MM.1S (cell line): Measurements from ENCODE around the gene HELZ.

Experiments used
- CTCF ChIP-seq: fragments of 300-600 bp; sonication (generic); IDR thresholded peaks from 2 replicates; pipeline ENCODE4 v1.5.1; 2016; ENCODE audit warnings: antibody characterized with exemption, low read length, mixed read lengths
- EZH2 ChIP-seq: fragments of 300-600 bp; sonication (generic); optimal IDR thresholded peaks from 2 replicates; pipeline ENCODE3; 2017; ENCODE audit warnings: low read depth, mild to moderate bottlenecking, antibody characterized with exemption, low read length, mixed read lengths
- EZH2phosphoT487 ChIP-seq: fragments of 300-600 bp; sonication (generic); IDR thresholded peaks from 2 replicates; pipeline ENCODE4 v1.6.1; 2018; ENCODE audit warnings: antibody characterized with exemption, low read length

DNA sequence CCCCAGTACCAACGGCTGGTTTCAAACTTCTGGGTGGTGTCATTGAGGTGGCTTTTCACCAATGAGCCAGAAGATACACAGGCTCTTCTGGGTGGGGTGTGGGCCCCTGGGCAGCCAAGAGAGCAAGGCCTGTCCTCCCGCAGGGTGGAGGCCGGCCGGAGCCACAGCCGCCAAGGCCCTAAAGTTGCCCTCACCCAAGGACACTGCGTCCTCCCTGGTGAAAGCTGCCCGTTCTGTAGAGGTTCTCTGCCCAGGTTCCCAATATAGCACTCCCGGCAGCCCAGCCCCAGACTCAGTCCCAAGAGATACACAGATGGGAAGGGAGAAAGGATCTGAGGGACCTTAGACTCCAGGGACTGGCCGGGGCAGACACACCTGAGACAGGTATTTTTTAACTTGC lies 211.4 kb downstream of the HELZ start:
- TF ChIP-seq CTCF (no peak), EZH2 (no peak), EZH2phosphoT487 (no peak)
